GM12865 (cell line): ENCODE measurements around the gene DNASE1L3.
A peak's percentile ranks its signal among the peaks of the same experiment; 100 is the strongest.

Experiments used
- DNase-seq: peaks from one replicate; pipeline ENCODE4 v3.0.0; 2010; ENCODE audit warnings: low read depth
- H3K4me3 ChIP-seq: 2 replicates; pipeline ENCODE4 v1.5.1; 2011; ENCODE audit warnings: mild to moderate bottlenecking, low read depth, low read length, control low read depth
- CTCF ChIP-seq: IDR thresholded peaks from 2 replicates; pipeline ENCODE4 v1.5.1; 2011; ENCODE audit warnings: low read length, control low read depth, low read depth, inconsistent platforms; ENCODE audit not compliant: insufficient read depth; ENCODE audit errors: missing control alignments

The DNASE1L3 gene

GRCh38 chr3:58179235-58180098 lies 31.3 kb downstream of the DNASE1L3 start:
- no peak for DNase-seq
- no peak for TF ChIP-seq CTCF
- H3K4me3 ChIP-seq, result no peak overlapping the region

- TF ChIP-seq CTCF, result no peak
- no peak overlapping the region for H3K4me3 ChIP-seq
Observed at GRCh38 chr3:58178528-58179234, 32.1 kb downstream of the DNASE1L3 start.

DNA sequence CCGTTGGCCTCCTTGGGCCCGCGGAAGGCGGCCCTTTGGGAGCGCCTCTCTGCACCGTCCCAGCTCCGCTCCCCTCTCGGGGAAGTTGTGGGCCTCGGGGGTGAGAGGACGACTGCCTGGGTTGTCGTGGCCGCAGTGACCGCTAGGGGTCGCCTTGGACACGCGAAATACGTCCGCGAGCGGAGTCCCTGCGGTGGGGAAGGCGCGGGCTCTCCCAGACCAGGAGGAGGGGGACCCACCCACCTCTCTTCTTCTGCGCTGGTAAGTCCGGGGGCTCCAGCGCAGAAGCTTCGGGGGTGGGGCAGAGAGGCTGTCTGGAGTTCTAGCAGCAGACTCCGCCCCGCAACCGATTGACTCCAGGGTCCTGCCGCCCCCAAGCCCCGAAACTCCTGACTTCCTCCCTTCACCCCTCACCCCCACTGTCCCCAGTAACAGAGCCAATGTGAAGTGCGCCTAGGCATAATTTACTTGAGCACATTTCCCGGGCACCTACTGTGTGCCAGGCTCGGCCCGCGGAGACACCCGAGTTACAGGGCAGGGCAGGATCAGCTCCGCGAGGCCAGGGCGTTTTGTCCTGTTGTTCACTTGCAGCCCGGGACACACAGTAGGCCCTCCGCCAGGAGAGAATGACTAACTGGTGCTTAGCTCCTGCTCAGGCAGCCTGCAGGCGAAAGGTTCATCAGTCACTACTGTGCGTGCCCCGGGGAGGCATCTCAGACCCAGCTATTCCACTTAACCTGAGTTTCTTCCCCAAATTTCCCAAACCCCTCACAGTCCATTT lies 32.8 kb downstream of the DNASE1L3 start:
- no peak overlapping the region for H3K4me3 ChIP-seq
- peak; percentile 83 for DNase-seq

More at GRCh38 chr3:58178528-58179234, 32.1 kb downstream of the DNASE1L3 start:
- no peak for DNase-seq

DNA sequence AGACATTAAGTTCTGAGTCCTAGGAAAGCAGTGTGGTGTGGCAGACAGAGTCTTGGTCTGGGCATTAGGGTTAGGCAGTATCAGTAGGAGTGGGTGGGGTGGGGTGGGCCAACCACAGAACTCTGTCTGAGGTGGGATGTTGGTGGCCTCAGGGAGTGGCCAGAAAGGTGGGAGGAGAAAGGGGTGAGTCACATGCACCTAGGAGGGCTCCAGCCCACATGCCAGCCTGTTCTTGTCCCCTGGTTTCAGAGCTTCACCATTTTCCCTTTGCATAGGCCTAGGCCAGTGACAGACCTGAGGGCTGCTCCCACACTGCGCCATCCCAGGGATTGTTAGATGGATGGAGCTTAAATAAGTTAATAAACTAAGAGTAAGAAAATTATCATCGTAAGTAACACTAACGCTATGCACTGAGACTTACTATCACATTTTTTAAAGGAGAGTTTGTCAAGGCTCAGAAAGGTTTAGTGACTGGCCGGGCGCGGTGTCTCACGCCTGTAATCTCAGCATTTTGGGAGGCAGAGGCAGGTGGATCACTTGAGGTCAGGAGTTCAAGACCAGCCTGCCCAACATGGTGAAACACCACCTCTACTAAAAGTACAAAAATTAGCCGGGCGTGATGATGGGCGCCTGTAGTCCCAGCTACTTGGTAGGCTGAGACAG lies 33.8 kb downstream of the DNASE1L3 start:
- no peak for DNase-seq
- no peak for TF ChIP-seq CTCF
- H3K4me3 ChIP-seq, result no peak overlapping the region

More for the DNA sequence above, 32.8 kb downstream of the DNASE1L3 start:
- peak; percentile 93 for TF ChIP-seq CTCF

GRCh38 chr3:58176185-58176530 lies 34.6 kb downstream of the DNASE1L3 start:
- DNase-seq, result no peak
- no peak overlapping the region for H3K4me3 ChIP-seq
- no peak for TF ChIP-seq CTCF

- no peak for TF ChIP-seq CTCF
- H3K4me3 ChIP-seq, result no peak overlapping the region
- no peak for DNase-seq
Observed at GRCh38 chr3:58175437-58176184, 35.2 kb downstream of the DNASE1L3 start.
